ENCODE results near the gene UHRF1. TPM values are rescaled to one million over a fixed set of nuclear protein-coding genes. Genes with fewer than 3 reads are reported as not detected.

UHRF1 gene
- total RNA-seq, 1 donor, result 7.6 TPM

DNA sequence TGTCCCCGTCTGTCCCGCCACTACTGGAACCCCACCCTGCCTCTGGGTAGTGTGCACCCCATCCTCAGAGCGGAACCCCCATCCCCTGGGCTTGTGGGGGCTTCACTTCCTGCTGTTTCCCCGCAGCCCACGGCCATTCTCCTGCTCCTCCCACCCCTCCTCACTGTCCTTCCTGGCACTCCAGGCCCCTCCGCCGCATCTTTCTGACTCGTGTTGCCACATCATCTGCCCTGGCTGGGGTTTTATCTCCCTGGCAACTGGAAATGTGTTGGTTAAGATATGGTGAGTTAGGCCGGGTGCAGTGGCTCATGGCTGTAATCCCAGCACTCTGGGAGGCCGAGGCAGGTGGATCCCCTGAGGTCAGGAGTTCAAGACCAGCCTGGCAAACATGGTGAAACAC, 96.9 kb downstream of the UHRF1 start:
- peak; percentile 84 for DNase-seq (ENCODE audit: insufficient read length, low spot score, missing footprints)

DNA sequence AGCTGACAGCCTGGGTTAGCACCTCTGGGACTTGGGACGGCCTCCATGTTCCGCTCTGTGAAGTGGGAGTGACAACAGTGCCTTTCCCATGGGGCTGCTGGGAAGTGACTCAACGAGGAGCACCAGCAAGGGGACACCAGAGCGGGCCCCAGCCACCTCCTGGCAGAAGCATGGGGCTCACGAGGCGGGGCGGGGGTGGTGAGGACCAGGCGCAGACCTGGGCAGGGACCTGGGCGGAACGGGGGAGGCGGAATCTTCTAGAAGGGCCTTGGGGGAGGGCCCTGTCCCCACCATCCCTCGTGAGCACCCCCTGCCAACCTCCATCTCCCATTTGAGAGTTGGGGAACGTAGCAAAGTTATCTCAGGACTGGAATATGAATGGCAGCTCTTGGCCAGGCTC, 97.5 kb downstream of the UHRF1 start:
- H3K36me3 ChIP-seq (ENCODE audit: insufficient read depth, low read length), result no peaks in the 10 kb centered on the region
- TF ChIP-seq, protein P1, sequence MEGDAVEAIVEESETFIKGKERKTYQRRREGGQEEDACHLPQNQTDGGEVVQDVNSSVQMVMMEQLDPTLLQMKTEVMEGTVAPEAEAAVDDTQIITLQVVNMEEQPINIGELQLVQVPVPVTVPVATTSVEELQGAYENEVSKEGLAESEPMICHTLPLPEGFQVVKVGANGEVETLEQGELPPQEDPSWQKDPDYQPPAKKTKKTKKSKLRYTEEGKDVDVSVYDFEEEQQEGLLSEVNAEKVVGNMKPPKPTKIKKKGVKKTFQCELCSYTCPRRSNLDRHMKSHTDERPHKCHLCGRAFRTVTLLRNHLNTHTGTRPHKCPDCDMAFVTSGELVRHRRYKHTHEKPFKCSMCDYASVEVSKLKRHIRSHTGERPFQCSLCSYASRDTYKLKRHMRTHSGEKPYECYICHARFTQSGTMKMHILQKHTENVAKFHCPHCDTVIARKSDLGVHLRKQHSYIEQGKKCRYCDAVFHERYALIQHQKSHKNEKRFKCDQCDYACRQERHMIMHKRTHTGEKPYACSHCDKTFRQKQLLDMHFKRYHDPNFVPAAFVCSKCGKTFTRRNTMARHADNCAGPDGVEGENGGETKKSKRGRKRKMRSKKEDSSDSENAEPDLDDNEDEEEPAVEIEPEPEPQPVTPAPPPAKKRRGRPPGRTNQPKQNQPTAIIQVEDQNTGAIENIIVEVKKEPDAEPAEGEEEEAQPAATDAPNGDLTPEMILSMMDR (IDR thresholded peaks at IDR 0.05; ENCODE audit: extremely low read depth, low read depth, low read length), result no peak
- no peaks in the 10 kb centered on the region for H3K27me3 ChIP-seq (ENCODE audit: insufficient read depth, low read length)
- peaks cover 50% of the 10 kb centered on the region for H4K20me1 ChIP-seq (ENCODE audit: insufficient read depth, low read length)
- H2AFZ ChIP-seq (ENCODE audit: low read length), result no peak overlapping the region
- no peaks in the 10 kb centered on the region for H3K9me3 ChIP-seq (ENCODE audit: low read depth, low read length)
- peaks cover 7% of the 10 kb centered on the region for H3K4me1 ChIP-seq (ENCODE audit: insufficient read depth, low read length)
- DNase-seq (ENCODE audit: insufficient read length, low spot score, missing footprints), result peak; percentile 35
- no peak overlapping the region for H3K4me2 ChIP-seq (ENCODE audit: insufficient read depth, low read length)
- no peak overlapping the region for H3K27ac ChIP-seq (ENCODE audit: low read depth, low read length)
- no peak overlapping the region for H3K4me3 ChIP-seq (ENCODE audit: insufficient read depth, low read length)
- peaks cover 81% of the 10 kb centered on the region for H3K79me2 ChIP-seq (ENCODE audit: insufficient read depth, low read length)

More for the DNA sequence above, 96.9 kb downstream of the UHRF1 start:
- H3K9me3 ChIP-seq (ENCODE audit: low read depth, low read length), result no peaks in the 10 kb centered on the region
- H3K27ac ChIP-seq (ENCODE audit: low read depth, low read length), result peak overlapping the region; percentile 23
- H3K4me2 ChIP-seq (ENCODE audit: insufficient read depth, low read length), result no peak overlapping the region
- H2AFZ ChIP-seq (ENCODE audit: low read length), result no peak overlapping the region
- peaks cover 47% of the 10 kb centered on the region for H4K20me1 ChIP-seq (ENCODE audit: insufficient read depth, low read length)
- TF ChIP-seq, protein P1 (IDR thresholded peaks at IDR 0.05; ENCODE audit: extremely low read depth, low read depth, low read length), result no peak
- H3K4me3 ChIP-seq (ENCODE audit: insufficient read depth, low read length), result no peak overlapping the region
- H3K36me3 ChIP-seq (ENCODE audit: insufficient read depth, low read length), result no peaks in the 10 kb centered on the region
- H3K27me3 ChIP-seq (ENCODE audit: insufficient read depth, low read length), result no peaks in the 10 kb centered on the region
- peaks cover 13% of the 10 kb centered on the region for H3K4me1 ChIP-seq (ENCODE audit: insufficient read depth, low read length)
- peaks cover 80% of the 10 kb centered on the region for H3K79me2 ChIP-seq (ENCODE audit: insufficient read depth, low read length)

Small RNA genes lying within 50 kb of the gene (small RNA-seq; reads per million reads assigned to genes)
- gene MIR4747, result not detected

Other genes starting within 250 kb of the UHRF1 start
- 152 and 161 TPM in 2 replicates for gene MYDGF, start 239.2 kb upstream of the UHRF1 start, total RNA-seq
- gene DPP9, start 185.7 kb upstream of the UHRF1 start, total RNA-seq, result 26.5 and 30.4 TPM in 2 replicates
- 10.3 and 12.7 TPM in 2 replicates for gene FEM1A, start 117.8 kb upstream of the UHRF1 start, total RNA-seq
- 2.7 and 3.3 TPM in 2 replicates for gene TICAM1, start 77.8 kb upstream of the UHRF1 start, total RNA-seq
- 224 and 260 TPM in 2 replicates for gene PLIN3, start 41.8 kb upstream of the UHRF1 start, total RNA-seq
- gene ARRDC5, start 6.6 kb upstream of the UHRF1 start, total RNA-seq, result 0.29 and 0.36 TPM in 2 replicates
- gene KDM4B, start 59.6 kb downstream of the UHRF1 start, total RNA-seq, result 19.7 and 22.1 TPM in 2 replicates

All from osteoblast (primary cell).